Sigmoid colon (tissue), 7 donors: Measurements from ENCODE around the gene GRID2. TPM values are rescaled to one million over a fixed set of nuclear protein-coding genes. Genes with fewer than 3 reads are reported as not detected.

Source experiments
- DNase-seq: peaks from one replicate; pipeline ENCODE4 v3.0.0-alpha.2; 2019
- H3K27ac ChIP-seq, 4 donors: fragments of 200-600 bp; sonication (generic); one replicate each; pipeline ENCODE4 v1.5.1; 2016 to 2019; ENCODE audit warnings: mild to moderate bottlenecking in 1 of 4
- H3K27me3 ChIP-seq, 3 donors: fragments of 200-600 bp; sonication (generic); one replicate each; pipeline ENCODE4 v1.5.1; 2019; ENCODE audit warnings: mild to moderate bottlenecking in 1 of 3
- H3K36me3 ChIP-seq, 4 donors: fragments of 200-600 bp; sonication (generic); one replicate each; pipeline ENCODE4 v1.5.1; 2016 to 2019
- H3K4me1 ChIP-seq, 4 donors: fragments of 200-600 bp; sonication (generic); one replicate each; pipeline ENCODE4 v1.5.1; 2017 to 2019
- H3K4me3 ChIP-seq, 4 donors: fragments of 200-600 bp; sonication (generic); one replicate each; pipeline ENCODE4 v1.5.1; 2017 to 2019; ENCODE audit warnings: mild to moderate bottlenecking in 2 of 4, moderate library complexity in 1 of 4
- H3K9me3 ChIP-seq, 4 donors: fragments of 200-600 bp in 3 of 4; sonication (generic) in 3 of 4; one replicate each; pipeline versions ENCODE4 v1.5.1 to v1.6.1; 2013 to 2019
- EP300 ChIP-seq, 4 donors: sonication (generic); formaldehyde crosslinking; IDR thresholded peaks; one replicate each; pipeline ENCODE4 v1.6.1; 2017; ENCODE audit warnings: antibody characterized with exemption in 4 of 4
- POLR2A ChIP-seq, 2 donors: fragments of 450-650 bp; IDR thresholded peaks; one replicate each; pipeline ENCODE4 v1.6.1; 2016; ENCODE audit warnings: antibody characterized with exemption in 2 of 2, mild to moderate bottlenecking in 2 of 2, moderate library complexity in 2 of 2
- POLR2AphosphoS5 ChIP-seq, 4 donors: sonication (generic); formaldehyde crosslinking; IDR thresholded peaks; one replicate each; pipeline ENCODE4 v1.6.1; 2017; ENCODE audit warnings: antibody characterized with exemption in 4 of 4
- WGBS, 2 donors: extraction: QIAGEN DNeasy Blood & Tissue Kit; methylation state at CpG; one replicate each; pipeline ENCODE4 v1.1.7; 2013; 5-methylcytosine and 5-hydroxymethylcytosine counted together
- intact Hi-C: fragments of 100-400 bp; cut with DNase I; formaldehyde crosslinking; loops from one replicate; pipeline ENCODE4 v1.15.1; 2023
- polyA plus RNA-seq, 3 donors: library from polyadenylated mRNA; stranded (reverse); fragments of 200-250 nt; gene quantifications; one replicate each; pipeline ENCODE4 v1.2.3, GENCODE V29; 2013
- total RNA-seq, 4 donors: library from RNA; depleted of rRNA; stranded (reverse); fragments of >200 nt; gene quantifications; one replicate each; pipeline ENCODE4 v1.1.0, GENCODE V29; 2016
- TF ChIP-seq, protein P1 (sequence below), 4 experiments: fragments of 450-650 bp in 3 of 4; fragments of 200-600 bp in 1 of 4; IDR thresholded peaks; one replicate each; pipeline ENCODE4 v1.5.1; 2016 to 2019; ENCODE audit warnings: antibody characterized with exemption in 4 of 4, mild to moderate bottlenecking in 3 of 4, moderate library complexity in 2 of 4
- donor health status: healthy with polysubstance abuse.
- donor health status: Bipolar disorder and iron deficiency.
- donor health status: healthy.

Gene GRID2
- total and polyA plus RNA-seq, 7 donors, result 0.04 to 1.9 (median 0.28) TPM; not detected in 2

DNA sequence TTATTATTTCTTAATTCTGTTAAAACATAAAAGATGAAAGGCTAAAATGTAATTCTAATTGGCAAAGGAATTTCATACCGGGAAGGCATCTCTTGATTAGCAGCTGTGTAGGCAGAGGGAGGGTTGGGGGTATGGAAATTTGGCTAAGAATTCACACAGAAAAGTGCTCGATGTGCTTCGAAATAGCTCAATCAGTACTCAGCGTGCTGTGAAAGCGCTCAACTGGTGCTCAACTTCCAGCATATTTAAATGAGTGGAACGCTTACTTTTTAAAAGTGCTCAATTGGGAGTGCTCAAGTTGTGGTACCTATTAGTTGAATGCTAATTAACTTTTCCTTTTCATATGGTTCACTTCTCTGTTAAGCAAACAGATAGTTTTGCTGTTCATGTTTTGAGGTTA is 828.9 kb downstream of the GRID2 start:
- H3K4me3 ChIP-seq, result no peak overlapping the region
- no peak for TF ChIP-seq EP300 (IDR thresholded peaks at IDR 0.05)
- H3K4me1 ChIP-seq, result no peaks in the 10 kb centered on the region
- WGBS, 2 donors, result 76 to 82% methylated on average over 6 of the region's 6 CpGs
- no peak overlapping the region for H3K27ac ChIP-seq
- no peaks in the 10 kb centered on the region for H3K9me3 ChIP-seq
- DNase-seq, result no peak
- no peaks in the 10 kb centered on the region for H3K27me3 ChIP-seq
- intact Hi-C loops, result no loop called here
- no peaks in the 10 kb centered on the region for H3K36me3 ChIP-seq

- intact Hi-C loops, result no loop called here
- TF ChIP-seq, protein P1, sequence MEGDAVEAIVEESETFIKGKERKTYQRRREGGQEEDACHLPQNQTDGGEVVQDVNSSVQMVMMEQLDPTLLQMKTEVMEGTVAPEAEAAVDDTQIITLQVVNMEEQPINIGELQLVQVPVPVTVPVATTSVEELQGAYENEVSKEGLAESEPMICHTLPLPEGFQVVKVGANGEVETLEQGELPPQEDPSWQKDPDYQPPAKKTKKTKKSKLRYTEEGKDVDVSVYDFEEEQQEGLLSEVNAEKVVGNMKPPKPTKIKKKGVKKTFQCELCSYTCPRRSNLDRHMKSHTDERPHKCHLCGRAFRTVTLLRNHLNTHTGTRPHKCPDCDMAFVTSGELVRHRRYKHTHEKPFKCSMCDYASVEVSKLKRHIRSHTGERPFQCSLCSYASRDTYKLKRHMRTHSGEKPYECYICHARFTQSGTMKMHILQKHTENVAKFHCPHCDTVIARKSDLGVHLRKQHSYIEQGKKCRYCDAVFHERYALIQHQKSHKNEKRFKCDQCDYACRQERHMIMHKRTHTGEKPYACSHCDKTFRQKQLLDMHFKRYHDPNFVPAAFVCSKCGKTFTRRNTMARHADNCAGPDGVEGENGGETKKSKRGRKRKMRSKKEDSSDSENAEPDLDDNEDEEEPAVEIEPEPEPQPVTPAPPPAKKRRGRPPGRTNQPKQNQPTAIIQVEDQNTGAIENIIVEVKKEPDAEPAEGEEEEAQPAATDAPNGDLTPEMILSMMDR (IDR thresholded peaks at IDR 0.05), result no peak
- TF ChIP-seq POLR2AphosphoS5 (IDR thresholded peaks at IDR 0.05) (no peak), EP300 (IDR thresholded peaks at IDR 0.05) (no peak), POLR2A (IDR thresholded peaks at IDR 0.05) (no peak)
- Histone ChIP-seq H3K4me3 (no peak overlapping the region), H3K27me3 (no peaks in the 10 kb centered on the region), H3K4me1 (no peaks in the 10 kb centered on the region), H3K27ac (no peak overlapping the region), H3K36me3 (no peaks in the 10 kb centered on the region), H3K9me3 (no peaks in the 10 kb centered on the region)
- DNase-seq, result no peak
These were observed 835.4 kb downstream of the GRID2 start for GRCh38 chr4:93139118-93139517.

DNA sequence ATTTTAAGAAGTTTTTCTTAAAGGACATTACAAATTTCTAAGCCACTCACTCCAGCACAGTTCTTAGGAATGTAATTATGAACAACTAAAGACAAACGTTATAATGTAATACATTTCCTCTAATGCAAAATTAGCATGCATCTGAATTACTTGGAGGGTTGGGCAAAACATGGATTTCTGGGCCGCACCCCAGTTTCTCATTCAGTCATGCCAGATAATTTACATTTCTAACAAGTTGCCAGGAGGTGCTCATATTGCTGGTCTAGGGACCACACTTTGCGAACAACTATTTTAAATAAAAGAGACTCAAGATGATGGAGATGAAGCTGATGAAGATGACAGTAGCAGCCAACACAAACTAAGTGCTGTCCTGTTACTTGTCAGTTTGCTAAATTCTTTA is 840.1 kb downstream of the GRID2 start:
- H3K4me3 ChIP-seq, result no peak overlapping the region
- no peaks in the 10 kb centered on the region for H3K9me3 ChIP-seq
- no peaks in the 10 kb centered on the region for H3K36me3 ChIP-seq
- H3K4me1 ChIP-seq, result no peaks in the 10 kb centered on the region
- DNase-seq, result no peak
- TF ChIP-seq, protein P1 (IDR thresholded peaks at IDR 0.05), result no peak
- TF ChIP-seq POLR2AphosphoS5 (IDR thresholded peaks at IDR 0.05) (no peak), EP300 (IDR thresholded peaks at IDR 0.05) (no peak), POLR2A (IDR thresholded peaks at IDR 0.05) (no peak)
- H3K27me3 ChIP-seq, result no peaks in the 10 kb centered on the region
- intact Hi-C loops, result no loop called here
- whole genome bisulfite sequencing, 2 donors, result 76 to 82% methylated on average over 3 of the region's 3 CpGs
- no peak overlapping the region for H3K27ac ChIP-seq

DNA sequence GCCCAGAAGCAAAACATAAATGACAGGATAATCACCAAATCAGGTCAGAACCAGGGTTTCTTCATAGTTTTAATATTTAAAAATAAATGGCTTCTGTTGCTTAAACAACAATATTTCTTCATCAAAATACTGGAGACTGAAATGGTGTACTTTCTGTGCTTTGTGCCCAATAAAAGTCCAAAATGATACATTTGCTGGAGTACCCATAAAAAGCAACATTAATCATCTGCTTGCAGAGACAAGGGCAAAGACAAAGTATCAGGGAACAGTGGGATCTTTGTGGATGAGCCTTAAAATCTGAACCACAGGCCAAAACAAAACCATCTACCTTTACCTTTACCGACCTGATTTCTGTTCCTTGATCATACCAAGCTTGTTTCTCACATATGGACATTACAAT is 840.9 kb downstream of the GRID2 start:
- no peaks in the 10 kb centered on the region for H3K9me3 ChIP-seq
- no peak overlapping the region for H3K4me3 ChIP-seq
- 53 to 56% methylated on average over 1 of the region's 1 CpG for WGBS, 2 donors
- H3K36me3 ChIP-seq, result no peaks in the 10 kb centered on the region
- no peaks in the 10 kb centered on the region for H3K27me3 ChIP-seq
- no peak for TF ChIP-seq EP300 (IDR thresholded peaks at IDR 0.05)
- no peak for TF ChIP-seq POLR2A (IDR thresholded peaks at IDR 0.05)
- TF ChIP-seq, protein P1 (IDR thresholded peaks at IDR 0.05), result no peak
- TF ChIP-seq POLR2AphosphoS5 (IDR thresholded peaks at IDR 0.05), result no peak
- H3K27ac ChIP-seq, result no peak overlapping the region
- no peak for DNase-seq
- intact Hi-C loops, result no loop called here
- H3K4me1 ChIP-seq, result no peaks in the 10 kb centered on the region

DNA sequence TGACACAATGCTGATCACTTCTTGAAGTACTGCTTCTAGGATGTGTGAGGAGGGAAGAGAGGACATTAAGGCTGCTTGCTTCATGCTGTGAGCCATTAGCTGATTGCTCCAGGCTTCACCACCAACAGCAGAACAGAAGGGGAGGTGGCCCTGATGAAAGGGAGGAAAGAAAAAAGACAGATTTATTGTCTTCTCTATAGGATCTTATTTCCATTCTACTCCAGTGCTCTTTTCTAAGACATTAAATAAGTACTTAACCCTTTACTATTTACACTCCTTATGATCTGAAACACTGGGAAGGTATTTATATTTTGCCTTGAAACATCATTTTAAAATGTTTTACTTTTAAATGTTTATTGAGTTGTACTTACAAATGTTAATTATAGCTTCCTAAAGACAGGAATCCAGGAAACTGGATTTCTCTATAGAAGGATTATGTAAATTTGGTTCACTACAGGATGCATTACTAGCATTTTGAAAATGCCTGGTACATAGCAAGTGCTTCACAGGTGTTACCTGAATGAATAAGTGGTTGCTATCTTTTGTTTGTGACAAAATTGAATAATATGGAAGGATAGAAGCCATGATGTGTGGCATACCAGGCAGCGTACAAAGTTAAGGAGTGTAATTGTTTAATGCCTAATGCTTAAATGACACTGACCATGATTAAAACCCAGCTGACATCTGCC is 843.9 kb downstream of the GRID2 start:
- TF ChIP-seq, protein P1 (IDR thresholded peaks at IDR 0.05), result no peak
- TF ChIP-seq EP300 (IDR thresholded peaks at IDR 0.05) (no peak), POLR2A (IDR thresholded peaks at IDR 0.05) (no peak), POLR2AphosphoS5 (IDR thresholded peaks at IDR 0.05) (no peak)
- no peak for DNase-seq
- Histone ChIP-seq H3K27me3 (no peaks in the 10 kb centered on the region), H3K4me3 (no peak overlapping the region), H3K4me1 (no peaks in the 10 kb centered on the region), H3K9me3 (no peaks in the 10 kb centered on the region), H3K36me3 (no peaks in the 10 kb centered on the region), H3K27ac (no peak overlapping the region)
- intact Hi-C loops, result no loop called here
- 93% methylated on average over 1 of the region's 1 CpG for WGBS, 2 donors
